GM23338 (cell line): Measurements from ENCODE around the gene SKP1.

Experiments used
- TF ChIP-seq, protein P1 (sequence below): IDR thresholded peaks from one replicate; pipeline ENCODE4 v1.6.1; 2018; ENCODE audit warnings: antibody characterized with exemption; ENCODE audit not compliant: unreplicated experiment
- TF ChIP-seq, protein P2 (sequence below), 2 experiments: fragments of 200-600 bp in 1 of 2; sonication (generic) in 1 of 2; conservative IDR thresholded peaks; 2 replicates each; pipeline versions ENCODE4 v1.5.1 to v1.6.1; 2016 to 2017; ENCODE audit warnings: antibody characterized with exemption in 2 of 2, low read depth in 2 of 2, mild to moderate bottlenecking in 2 of 2, moderate library complexity in 1 of 2

DNA sequence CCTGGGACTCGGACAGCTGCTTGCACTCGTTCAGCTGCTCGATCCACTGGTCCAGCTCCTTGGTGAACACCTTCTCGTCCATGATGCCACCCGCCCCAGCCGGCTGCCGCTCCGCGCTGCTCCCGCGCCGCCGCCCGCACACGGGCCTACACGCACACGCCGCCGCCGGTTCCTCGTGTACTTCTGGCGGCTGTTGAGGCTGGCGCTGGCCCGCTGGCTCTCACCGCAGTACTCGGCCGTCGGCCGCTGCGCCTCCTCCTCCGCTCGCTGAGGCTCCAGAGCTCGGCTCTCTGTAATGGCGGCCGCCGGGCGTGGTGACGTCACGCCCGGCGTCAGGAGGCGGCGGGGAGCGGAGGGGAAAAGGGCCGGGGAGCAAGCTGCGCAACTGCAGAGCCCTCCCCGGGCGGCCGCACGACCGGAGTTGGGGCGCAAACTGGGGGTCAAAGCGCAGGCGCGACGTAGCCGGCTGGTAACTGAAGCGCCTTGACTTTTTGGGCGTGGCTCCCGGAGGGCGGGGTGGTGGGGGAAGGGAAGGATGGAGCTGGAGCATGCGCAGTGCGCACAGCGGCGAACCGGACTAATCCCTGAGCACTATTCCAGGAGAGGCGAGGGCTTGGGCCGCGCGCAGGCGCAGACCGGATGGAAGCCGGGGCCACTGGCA is 49.2 kb upstream of the SKP1 start, which contains the start of gene PPP2CA:
- TF ChIP-seq, protein P1, sequence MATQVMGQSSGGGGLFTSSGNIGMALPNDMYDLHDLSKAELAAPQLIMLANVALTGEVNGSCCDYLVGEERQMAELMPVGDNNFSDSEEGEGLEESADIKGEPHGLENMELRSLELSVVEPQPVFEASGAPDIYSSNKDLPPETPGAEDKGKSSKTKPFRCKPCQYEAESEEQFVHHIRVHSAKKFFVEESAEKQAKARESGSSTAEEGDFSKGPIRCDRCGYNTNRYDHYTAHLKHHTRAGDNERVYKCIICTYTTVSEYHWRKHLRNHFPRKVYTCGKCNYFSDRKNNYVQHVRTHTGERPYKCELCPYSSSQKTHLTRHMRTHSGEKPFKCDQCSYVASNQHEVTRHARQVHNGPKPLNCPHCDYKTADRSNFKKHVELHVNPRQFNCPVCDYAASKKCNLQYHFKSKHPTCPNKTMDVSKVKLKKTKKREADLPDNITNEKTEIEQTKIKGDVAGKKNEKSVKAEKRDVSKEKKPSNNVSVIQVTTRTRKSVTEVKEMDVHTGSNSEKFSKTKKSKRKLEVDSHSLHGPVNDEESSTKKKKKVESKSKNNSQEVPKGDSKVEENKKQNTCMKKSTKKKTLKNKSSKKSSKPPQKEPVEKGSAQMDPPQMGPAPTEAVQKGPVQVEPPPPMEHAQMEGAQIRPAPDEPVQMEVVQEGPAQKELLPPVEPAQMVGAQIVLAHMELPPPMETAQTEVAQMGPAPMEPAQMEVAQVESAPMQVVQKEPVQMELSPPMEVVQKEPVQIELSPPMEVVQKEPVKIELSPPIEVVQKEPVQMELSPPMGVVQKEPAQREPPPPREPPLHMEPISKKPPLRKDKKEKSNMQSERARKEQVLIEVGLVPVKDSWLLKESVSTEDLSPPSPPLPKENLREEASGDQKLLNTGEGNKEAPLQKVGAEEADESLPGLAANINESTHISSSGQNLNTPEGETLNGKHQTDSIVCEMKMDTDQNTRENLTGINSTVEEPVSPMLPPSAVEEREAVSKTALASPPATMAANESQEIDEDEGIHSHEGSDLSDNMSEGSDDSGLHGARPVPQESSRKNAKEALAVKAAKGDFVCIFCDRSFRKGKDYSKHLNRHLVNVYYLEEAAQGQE = no peak
- TF ChIP-seq, protein P2, sequence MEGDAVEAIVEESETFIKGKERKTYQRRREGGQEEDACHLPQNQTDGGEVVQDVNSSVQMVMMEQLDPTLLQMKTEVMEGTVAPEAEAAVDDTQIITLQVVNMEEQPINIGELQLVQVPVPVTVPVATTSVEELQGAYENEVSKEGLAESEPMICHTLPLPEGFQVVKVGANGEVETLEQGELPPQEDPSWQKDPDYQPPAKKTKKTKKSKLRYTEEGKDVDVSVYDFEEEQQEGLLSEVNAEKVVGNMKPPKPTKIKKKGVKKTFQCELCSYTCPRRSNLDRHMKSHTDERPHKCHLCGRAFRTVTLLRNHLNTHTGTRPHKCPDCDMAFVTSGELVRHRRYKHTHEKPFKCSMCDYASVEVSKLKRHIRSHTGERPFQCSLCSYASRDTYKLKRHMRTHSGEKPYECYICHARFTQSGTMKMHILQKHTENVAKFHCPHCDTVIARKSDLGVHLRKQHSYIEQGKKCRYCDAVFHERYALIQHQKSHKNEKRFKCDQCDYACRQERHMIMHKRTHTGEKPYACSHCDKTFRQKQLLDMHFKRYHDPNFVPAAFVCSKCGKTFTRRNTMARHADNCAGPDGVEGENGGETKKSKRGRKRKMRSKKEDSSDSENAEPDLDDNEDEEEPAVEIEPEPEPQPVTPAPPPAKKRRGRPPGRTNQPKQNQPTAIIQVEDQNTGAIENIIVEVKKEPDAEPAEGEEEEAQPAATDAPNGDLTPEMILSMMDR (conservative IDR thresholded peaks at IDR 0.05; ENCODE audit: low read depth in 2 of 2) = no peak
